GM12892 (cell line): ENCODE measurements around the gene GAB2.

ENCODE experiments used
- POLR2AphosphoS5 ChIP-seq: IDR thresholded peaks from 2 replicates; pipeline ENCODE4 v1.6.1; 2011; ENCODE audit warnings: low read depth, low read length, control low read depth
- TAF1 ChIP-seq: IDR thresholded peaks from 2 replicates; pipeline ENCODE4 v1.6.1; 2011; ENCODE audit warnings: low read depth, mild to moderate bottlenecking, control low read depth, low read length, borderline replicate concordance

- TF ChIP-seq POLR2AphosphoS5: no peak
- no peak for TF ChIP-seq TAF1
These were observed 200.9 kb downstream of the GAB2 start for GRCh38 chr11:78216571-78217287.
